ENCODE measurements around the gene CYB5B.

Gene CYB5B

GRCh38 chr16:69399361-69399760 lies 25.1 kb upstream of the CYB5B start:
- H3K27me3 Mint-ChIP-seq, result no peaks in the 10 kb centered on the region
- no peaks in the 10 kb centered on the region for H3K36me3 Mint-ChIP-seq
- H3K9me3 Mint-ChIP-seq, result no peaks in the 10 kb centered on the region
- ATAC-seq (ENCODE audit: low read depth), result no peak
- peak overlapping the region; percentile 9 for H3K27ac Mint-ChIP-seq
- no peak for DNase-seq (ENCODE audit: low spot score in 2 of 2)
- peaks cover 9% of the 10 kb centered on the region for H3K4me1 Mint-ChIP-seq
- H3K4me3 Mint-ChIP-seq, result no peak overlapping the region

DNA sequence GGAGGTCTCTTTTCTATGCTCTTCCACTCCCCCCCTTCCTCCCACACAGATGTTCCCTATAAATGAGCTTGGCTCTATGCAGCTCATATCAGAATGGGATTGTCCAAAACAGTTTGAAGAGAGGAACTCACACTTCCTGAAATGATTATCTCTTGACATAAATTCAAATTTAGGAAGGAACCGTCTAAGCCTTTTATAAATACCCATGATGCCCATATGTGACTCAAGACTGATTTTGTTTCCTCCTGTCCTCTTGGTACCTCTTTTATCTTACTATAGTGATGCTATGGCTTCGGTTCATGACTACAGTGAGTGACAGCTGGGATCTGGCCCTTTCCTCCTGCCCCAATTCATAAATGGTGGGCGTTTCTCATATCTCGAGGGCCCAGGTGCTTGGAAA lies 22.0 kb upstream of the CYB5B start:
- DNase-seq (ENCODE audit: low spot score in 2 of 2), result no peak
- Mint-ChIP-seq H3K27ac (no peak overlapping the region), H3K27me3 (peaks cover 2% of the 10 kb centered on the region), H3K36me3 (no peaks in the 10 kb centered on the region), H3K9me3 (no peaks in the 10 kb centered on the region), H3K4me1 (peaks cover 6% of the 10 kb centered on the region), H3K4me3 (no peak overlapping the region)
- peak; percentile 31 for ATAC-seq (ENCODE audit: low read depth)

DNA sequence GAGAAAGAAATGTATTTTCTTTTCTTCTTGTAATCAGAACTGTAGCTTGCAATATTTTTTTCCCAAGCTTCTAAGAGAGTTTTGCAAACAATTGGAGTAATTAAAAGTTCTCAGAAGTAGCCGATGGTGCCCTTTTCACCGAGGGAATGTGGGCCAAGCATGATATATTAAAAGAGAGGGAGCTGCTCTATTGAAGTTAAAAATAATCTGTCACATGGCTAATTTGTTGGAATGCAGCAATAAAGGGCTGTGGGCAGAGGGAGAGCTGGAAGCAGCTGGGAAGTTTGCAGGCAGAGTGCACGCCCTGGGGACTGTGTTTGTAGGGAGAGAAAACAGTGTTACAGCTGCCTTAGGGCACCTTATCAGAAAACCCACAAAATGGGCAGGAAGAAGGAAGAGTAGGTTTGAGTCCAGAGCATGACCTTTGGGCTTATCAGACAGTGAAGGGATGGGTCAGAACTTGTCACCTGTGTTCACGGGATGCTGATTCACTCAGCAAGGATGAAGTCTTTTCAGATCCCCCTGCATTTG lies 20.1 kb upstream of the CYB5B start:
- ATAC-seq (ENCODE audit: low read depth) (no peak), DNase-seq (ENCODE audit: low spot score in 2 of 2) (no peak)
- H3K27ac Mint-ChIP-seq, result no peak overlapping the region
- H3K4me1 Mint-ChIP-seq, result peaks cover 6% of the 10 kb centered on the region
- no peaks in the 10 kb centered on the region for H3K9me3 Mint-ChIP-seq
- no peak overlapping the region for H3K4me3 Mint-ChIP-seq
- H3K27me3 Mint-ChIP-seq, result peaks cover 2% of the 10 kb centered on the region
- no peaks in the 10 kb centered on the region for H3K36me3 Mint-ChIP-seq

DNA sequence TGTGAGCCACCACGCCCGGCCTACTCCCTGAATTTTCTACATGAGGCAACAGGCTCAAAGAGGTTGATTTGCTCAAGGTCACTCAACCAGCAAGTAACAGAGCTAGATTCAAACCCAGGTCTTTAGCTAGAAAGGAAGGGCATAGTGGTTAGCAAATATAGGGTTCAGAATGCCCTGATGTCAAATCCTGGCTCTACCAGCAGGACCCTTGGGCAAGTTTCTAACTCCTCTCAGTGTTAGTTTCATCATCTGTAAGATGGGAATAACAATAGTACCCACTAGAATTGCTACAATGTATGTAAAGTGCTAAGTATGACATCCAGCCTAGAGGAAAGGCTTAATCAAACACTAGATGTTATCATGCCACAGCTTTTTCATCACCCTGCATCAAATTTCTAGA lies 19.1 kb upstream of the CYB5B start:
- DNase-seq (ENCODE audit: low spot score in 2 of 2) (no peak), ATAC-seq (ENCODE audit: low read depth) (no peak)
- Mint-ChIP-seq H3K4me3 (no peak overlapping the region), H3K27ac (no peak overlapping the region), H3K36me3 (no peaks in the 10 kb centered on the region), H3K9me3 (no peaks in the 10 kb centered on the region), H3K4me1 (peaks cover 6% of the 10 kb centered on the region), H3K27me3 (peaks cover 2% of the 10 kb centered on the region)

DNA sequence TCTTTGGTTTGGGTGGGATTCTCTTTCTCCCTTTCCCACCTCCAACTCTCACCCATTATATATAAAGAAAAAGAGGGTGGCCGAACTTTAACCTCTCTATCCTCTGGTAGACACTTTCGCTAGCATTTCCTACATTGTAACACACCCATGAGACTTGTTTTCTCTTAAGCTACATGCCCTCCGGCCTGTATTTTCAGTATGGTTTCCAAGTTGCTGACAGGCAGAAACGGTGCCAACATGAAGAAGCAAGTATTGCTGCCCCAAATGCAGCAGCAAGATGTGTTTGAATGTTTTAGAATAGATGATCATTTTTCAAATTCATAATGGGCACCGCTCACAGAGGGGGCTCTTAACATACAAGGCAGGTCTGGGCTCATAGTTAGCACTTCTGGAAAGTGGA lies 18.7 kb upstream of the CYB5B start:
- Mint-ChIP-seq H3K4me1 (peaks cover 6% of the 10 kb centered on the region), H3K36me3 (no peaks in the 10 kb centered on the region), H3K4me3 (no peak overlapping the region), H3K27ac (no peak overlapping the region), H3K9me3 (no peaks in the 10 kb centered on the region), H3K27me3 (peaks cover 2% of the 10 kb centered on the region)
- DNase-seq (ENCODE audit: low spot score in 2 of 2), result no peak
- ATAC-seq (ENCODE audit: low read depth), result no peak

GRCh38 chr16:69406780-69407331 lies 17.6 kb upstream of the CYB5B start:
- H3K36me3 Mint-ChIP-seq, result no peaks in the 10 kb centered on the region
- no peaks in the 10 kb centered on the region for H3K9me3 Mint-ChIP-seq
- no peak overlapping the region for H3K4me3 Mint-ChIP-seq
- peaks cover 2% of the 10 kb centered on the region for H3K27me3 Mint-ChIP-seq
- DNase-seq (ENCODE audit: low spot score in 2 of 2), result no peak
- no peak overlapping the region for H3K27ac Mint-ChIP-seq
- peaks cover 6% of the 10 kb centered on the region for H3K4me1 Mint-ChIP-seq
- ATAC-seq (ENCODE audit: low read depth), result no peak

DNA sequence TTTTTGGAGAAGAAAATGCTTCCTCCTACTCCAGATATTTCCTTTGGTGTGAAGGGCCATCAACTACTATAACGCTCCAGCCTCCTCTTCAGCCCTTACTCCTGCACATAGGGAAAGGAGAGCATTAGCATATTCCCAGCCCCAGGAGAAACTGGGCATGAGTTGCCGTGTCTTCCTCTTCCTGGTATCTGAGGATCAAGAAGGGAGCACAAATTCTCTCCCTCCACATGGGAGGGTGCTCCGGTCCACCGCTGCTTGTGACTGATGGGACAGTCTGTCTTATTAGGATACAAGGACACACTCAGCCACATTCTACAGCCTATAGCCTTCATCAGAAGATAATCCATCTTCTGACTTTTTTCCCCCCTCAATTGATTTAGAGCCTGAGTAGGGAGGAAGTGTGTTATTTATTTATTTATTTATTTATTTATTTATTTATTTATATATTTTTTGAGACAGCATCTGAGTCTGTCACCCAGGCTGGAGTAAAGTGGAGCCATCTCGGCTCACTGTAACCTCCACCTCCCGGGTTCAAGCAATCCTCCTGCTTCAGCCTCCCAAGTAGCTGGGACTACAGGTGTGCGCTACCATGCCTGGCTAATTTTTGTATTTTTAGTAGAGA lies 16.6 kb upstream of the CYB5B start:
- Mint-ChIP-seq H3K9me3 (no peaks in the 10 kb centered on the region), H3K4me3 (no peak overlapping the region), H3K27me3 (peaks cover 2% of the 10 kb centered on the region), H3K36me3 (no peaks in the 10 kb centered on the region), H3K27ac (no peak overlapping the region), H3K4me1 (no peaks in the 10 kb centered on the region)
- ATAC-seq (ENCODE audit: low read depth) (no peak), DNase-seq (ENCODE audit: low spot score in 2 of 2) (no peak)

GRCh38 chr16:69408475-69408874 lies 15.9 kb upstream of the CYB5B start:
- no peak for DNase-seq (ENCODE audit: low spot score in 2 of 2)
- H3K9me3 Mint-ChIP-seq, result no peaks in the 10 kb centered on the region
- peaks cover 2% of the 10 kb centered on the region for H3K27me3 Mint-ChIP-seq
- no peak for ATAC-seq (ENCODE audit: low read depth)
- H3K4me1 Mint-ChIP-seq, result no peaks in the 10 kb centered on the region
- H3K27ac Mint-ChIP-seq, result no peak overlapping the region
- H3K36me3 Mint-ChIP-seq, result no peaks in the 10 kb centered on the region
- H3K4me3 Mint-ChIP-seq, result no peak overlapping the region

- H3K27ac Mint-ChIP-seq, result no peak overlapping the region
Measured at GRCh38 chr16:69410219-69410990, 14.0 kb upstream of the CYB5B start.

GRCh38 chr16:69411064-69411985 lies 13.1 kb upstream of the CYB5B start:
- ATAC-seq (ENCODE audit: low read depth) (no peak), DNase-seq (ENCODE audit: low spot score in 2 of 2) (no peak)
- Mint-ChIP-seq H3K9me3 (no peaks in the 10 kb centered on the region), H3K4me3 (no peak overlapping the region), H3K4me1 (no peaks in the 10 kb centered on the region), H3K36me3 (no peaks in the 10 kb centered on the region), H3K27ac (no peak overlapping the region), H3K27me3 (peaks cover 2% of the 10 kb centered on the region)

More at GRCh38 chr16:69410219-69410990, 14.0 kb upstream of the CYB5B start:
- no peaks in the 10 kb centered on the region for H3K4me1 Mint-ChIP-seq
- H3K9me3 Mint-ChIP-seq, result no peaks in the 10 kb centered on the region
- peaks cover 2% of the 10 kb centered on the region for H3K27me3 Mint-ChIP-seq
- no peak for DNase-seq (ENCODE audit: low spot score in 2 of 2)
- ATAC-seq (ENCODE audit: low read depth), result no peak
- no peaks in the 10 kb centered on the region for H3K36me3 Mint-ChIP-seq
- no peak overlapping the region for H3K4me3 Mint-ChIP-seq

- H3K27ac Mint-ChIP-seq, result no peak overlapping the region
- no peaks in the 10 kb centered on the region for H3K36me3 Mint-ChIP-seq
- no peak for DNase-seq (ENCODE audit: low spot score in 2 of 2)
- no peak overlapping the region for H3K4me3 Mint-ChIP-seq
- no peak for ATAC-seq (ENCODE audit: low read depth)
- no peaks in the 10 kb centered on the region for H3K27me3 Mint-ChIP-seq
- no peaks in the 10 kb centered on the region for H3K4me1 Mint-ChIP-seq
- H3K9me3 Mint-ChIP-seq, result no peaks in the 10 kb centered on the region
Measured at GRCh38 chr16:69412287-69412686, 12.1 kb upstream of the CYB5B start.

DNA sequence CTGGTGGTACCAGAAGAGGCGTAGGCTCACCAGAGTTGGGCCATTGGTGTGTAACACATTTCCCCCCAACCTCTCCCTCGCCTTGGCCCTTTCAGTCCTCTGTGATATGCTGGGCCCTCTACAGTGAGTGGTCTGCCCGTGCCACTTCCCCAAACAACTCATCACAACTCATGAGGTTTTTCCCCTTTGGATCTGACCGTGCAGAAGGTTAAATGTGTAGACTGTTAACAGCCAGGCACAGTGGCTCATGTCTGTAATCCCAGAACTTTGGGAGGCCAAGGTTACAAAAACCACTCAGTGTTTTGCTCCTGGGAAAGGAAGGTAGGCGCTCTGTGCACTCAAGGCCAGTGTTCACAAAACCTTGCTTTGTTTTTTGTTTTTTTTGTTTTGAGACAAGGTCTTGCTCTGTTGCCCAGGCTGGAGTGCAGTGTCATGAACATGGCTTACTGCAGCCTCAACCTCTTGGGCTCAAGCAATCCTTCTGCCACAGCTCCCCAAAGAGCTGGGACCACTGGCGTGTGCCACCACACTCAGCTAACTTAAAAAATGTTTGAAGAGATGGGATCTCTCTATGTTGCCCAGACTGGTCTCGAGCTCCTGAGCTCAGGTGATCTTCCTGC lies 11.3 kb upstream of the CYB5B start:
- H3K4me1 Mint-ChIP-seq, result no peaks in the 10 kb centered on the region
- no peaks in the 10 kb centered on the region for H3K36me3 Mint-ChIP-seq
- no peaks in the 10 kb centered on the region for H3K9me3 Mint-ChIP-seq
- DNase-seq (ENCODE audit: low spot score in 2 of 2) (no peak), ATAC-seq (ENCODE audit: low read depth) (no peak)
- H3K27ac Mint-ChIP-seq, result no peak overlapping the region
- no peak overlapping the region for H3K4me3 Mint-ChIP-seq
- H3K27me3 Mint-ChIP-seq, result no peaks in the 10 kb centered on the region

- no peak overlapping the region for H3K27ac Mint-ChIP-seq
- DNase-seq (ENCODE audit: low spot score in 2 of 2) (no peak), ATAC-seq (ENCODE audit: low read depth) (no peak)
- H3K36me3 Mint-ChIP-seq, result no peaks in the 10 kb centered on the region
- H3K9me3 Mint-ChIP-seq, result no peaks in the 10 kb centered on the region
- no peaks in the 10 kb centered on the region for H3K4me1 Mint-ChIP-seq
- H3K4me3 Mint-ChIP-seq, result no peak overlapping the region
- H3K27me3 Mint-ChIP-seq, result no peaks in the 10 kb centered on the region
Measured at GRCh38 chr16:69417520-69418199, 6.8 kb upstream of the CYB5B start.
